ENCODE measurements around the gene OR10G4.
"Not testable (repeated sequence)": the region's sequence is repeated elsewhere in the genome, so short reads cannot be mapped to it uniquely, and the experiment has no call there.

OR10G4 gene, protein sequence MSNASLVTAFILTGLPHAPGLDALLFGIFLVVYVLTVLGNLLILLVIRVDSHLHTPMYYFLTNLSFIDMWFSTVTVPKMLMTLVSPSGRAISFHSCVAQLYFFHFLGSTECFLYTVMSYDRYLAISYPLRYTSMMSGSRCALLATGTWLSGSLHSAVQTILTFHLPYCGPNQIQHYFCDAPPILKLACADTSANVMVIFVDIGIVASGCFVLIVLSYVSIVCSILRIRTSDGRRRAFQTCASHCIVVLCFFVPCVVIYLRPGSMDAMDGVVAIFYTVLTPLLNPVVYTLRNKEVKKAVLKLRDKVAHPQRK

DNA sequence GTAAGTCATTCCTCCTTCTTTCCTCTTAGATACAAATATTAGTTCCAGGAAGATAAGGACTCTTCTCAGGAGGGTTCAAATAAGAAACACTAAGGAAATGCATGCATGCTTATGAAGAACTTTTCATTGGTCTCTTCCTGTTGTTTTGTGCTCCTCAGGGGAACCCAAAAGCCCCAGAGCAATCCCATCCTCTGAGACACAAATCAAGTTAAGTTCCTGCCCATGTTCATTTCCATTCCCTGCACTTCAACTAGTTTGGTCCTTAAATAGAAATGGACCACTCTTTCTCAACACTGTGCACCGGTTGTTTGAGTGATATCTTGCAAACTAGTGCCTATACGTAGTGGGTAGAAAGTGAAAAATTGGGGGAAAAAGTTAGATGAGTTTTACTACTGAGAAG, at the start of gene OR10G4:
TSS of gene OR10G4 (plus strand) at position 301 of the 400 bp plus-strand sequence. CDS start 2,578 bp downstream, outside the sequence.
- no peak for DNase-seq (ENCODE audit: low read depth)

DNA sequence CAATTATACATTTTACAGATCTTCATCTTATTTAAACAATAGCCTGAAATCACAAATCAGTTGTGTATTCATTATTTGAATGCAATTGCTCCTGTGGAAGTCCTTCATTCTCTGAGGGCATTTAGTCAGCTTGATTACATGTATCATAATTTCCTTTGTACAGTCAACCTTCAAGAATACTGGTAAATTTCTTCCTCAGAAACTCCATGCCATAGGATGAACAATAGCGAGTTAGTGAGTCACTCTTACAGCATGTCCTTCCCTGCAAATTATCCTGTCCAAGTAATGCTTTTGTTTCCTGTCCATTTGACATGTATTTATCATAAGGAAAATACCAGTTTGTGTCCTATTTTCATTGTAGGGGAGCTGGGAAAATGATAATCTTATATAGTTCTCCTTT, 39.0 kb upstream of the OR10G4 start:
- DNase-seq (ENCODE audit: low read depth) = peak; percentile 60

DNA sequence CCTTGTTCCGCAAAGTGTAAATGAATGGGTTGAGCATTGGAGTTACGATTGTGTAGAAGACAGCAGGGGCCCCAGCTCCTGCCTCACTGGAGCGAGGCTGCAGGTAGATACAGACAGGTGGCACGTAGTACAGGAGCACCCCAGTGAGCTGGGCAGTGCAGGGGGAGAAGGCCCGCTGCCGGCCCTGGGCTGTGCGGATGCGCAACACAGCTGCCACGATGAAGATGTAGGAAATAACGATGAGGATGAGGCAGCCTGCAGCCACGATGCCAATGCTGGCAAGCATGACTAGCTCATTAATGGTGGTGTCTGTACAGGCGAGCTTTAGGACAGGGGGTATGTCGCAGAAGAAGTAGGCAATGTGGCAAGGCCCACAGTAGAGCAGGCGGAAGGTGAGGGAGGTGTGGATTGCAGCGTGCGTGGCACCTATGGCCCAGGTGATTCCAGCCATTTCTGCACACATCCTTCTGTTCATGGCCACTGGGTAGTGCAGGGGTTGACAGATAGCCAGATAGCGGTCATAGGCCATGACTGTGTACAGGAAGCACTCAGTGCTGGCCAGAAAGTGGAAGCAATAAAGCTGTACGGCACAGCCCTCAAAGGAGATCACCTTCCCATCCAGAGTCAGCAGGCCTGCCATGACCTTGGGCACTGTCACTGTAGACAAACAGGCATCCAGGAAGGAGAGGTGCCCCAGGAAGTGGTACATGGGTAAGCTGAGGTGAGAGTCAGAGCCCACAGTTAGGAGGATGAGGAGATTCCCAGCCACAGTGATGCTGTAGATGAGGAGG, 35.8 kb upstream of the OR10G4 start:
- no peak for DNase-seq (ENCODE audit: low read depth)

DNA sequence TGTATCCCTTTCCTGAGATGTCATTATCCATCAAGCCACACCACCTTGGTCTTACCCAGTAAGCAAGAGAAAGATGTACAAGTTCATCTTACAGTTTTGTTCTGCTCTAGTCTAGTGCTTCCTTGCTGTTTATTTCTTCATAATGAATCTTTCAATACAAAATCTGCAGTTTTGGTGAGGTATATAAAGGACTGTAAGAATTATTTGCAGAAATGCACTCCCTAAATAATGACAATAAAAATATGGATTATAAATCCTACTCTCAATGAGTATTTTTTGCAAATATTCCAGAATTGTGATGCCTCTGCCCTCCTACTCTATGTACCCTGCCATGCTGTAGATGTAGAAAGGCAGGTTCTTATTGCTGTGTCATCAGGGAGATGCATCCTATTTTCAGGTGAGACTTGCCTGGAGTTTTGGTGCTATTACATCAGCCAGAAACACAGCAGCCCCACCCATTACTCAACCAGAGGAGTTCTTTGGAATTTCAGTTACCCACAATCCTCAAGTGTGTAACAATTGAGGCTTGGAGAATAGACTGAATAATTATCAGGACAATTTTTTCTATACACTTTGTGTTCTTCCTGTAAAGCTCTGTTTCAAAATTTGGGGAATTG, 35.0 kb upstream of the OR10G4 start, which contains the start of gene OR10S1:
TSS of gene OR10S1 (minus strand) at position 51 of the 617 bp plus-strand sequence. CDS start 117 bp downstream, outside the sequence.
- no peak for DNase-seq (ENCODE audit: low read depth)

DNA sequence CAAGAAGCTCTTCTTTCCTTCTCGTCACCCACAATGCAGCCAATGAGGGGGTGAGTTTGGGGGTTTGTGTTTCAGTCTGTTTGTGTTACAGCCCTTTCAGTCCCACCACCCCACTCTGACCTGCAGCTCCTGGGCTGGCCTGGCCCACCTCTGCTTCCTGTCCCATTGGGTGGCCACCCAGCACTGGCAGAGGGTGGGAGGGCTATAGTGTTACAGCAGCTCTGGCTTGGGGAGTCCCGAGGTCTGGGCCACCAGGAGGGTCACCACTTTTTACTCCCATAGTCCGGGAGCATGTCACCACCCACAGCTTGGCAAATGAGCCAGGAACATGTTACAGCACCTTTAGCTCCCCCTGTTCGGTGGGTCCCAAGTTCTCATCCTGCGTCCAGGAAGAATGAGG, 33.5 kb upstream of the OR10G4 start:
- no peak for DNase-seq (ENCODE audit: low read depth)

DNA sequence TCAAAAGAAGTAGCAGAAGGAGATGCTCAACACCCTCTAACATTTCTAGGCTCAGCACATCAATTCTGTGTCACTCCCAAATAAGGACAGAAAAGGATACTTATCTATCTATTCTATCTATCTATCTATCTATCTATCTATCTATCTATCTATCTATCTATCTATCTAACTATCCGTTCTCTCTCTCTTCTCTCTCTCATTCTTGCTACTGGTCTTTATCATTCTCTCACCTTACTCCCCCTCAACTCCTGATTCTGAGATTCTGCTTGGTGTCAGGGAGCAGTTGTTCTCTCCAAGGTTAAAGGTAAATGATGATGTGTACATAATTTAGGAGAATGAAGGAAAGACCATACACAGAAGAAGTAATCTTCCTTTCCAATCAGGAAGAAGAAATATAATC, 17.7 kb upstream of the OR10G4 start, which contains the start of gene OR10G6:
TSS of gene OR10G6 (minus strand) at position 43 of the 400 bp plus-strand sequence. CDS start at position 43, 0 bp downstream.
- no peak for DNase-seq (ENCODE audit: low read depth)

DNA sequence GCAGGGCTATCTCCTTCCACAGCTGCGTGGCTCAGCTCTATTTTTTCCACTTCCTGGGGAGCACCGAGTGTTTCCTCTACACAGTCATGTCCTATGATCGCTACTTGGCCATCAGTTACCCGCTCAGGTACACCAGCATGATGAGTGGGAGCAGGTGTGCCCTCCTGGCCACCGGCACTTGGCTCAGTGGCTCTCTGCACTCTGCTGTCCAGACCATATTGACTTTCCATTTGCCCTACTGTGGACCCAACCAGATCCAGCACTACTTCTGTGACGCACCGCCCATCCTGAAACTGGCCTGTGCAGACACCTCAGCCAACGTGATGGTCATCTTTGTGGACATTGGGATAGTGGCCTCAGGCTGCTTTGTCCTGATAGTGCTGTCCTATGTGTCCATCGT, 3.0 kb downstream of the OR10G4 start:
- DNase-seq (ENCODE audit: low read depth) = not testable (repeated sequence)

DNA sequence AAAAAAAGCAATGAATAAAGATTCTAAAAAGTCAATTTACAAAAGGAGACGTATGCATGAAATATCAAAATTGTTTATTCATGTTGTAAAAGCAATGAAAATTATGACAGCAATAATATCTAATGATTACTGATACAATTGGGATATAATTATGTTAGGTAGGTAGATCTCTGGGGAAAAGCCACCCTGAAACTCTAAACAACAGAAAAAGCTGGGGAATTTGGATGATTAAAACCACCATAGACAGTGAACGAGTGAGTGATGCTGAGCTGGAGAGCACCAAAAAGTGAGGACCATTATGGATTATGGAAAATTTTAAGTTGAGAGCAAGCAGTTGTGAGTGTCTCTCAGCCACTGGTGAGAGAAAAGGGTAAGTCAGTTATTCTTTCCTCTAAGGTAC, 13.7 kb downstream of the OR10G4 start, which contains the start of gene OR10G8:
TSS of gene OR10G8 (plus strand) at position 301 of the 400 bp plus-strand sequence. CDS start 2,825 bp downstream, outside the sequence.
- no peak for DNase-seq (ENCODE audit: low read depth)

DNA sequence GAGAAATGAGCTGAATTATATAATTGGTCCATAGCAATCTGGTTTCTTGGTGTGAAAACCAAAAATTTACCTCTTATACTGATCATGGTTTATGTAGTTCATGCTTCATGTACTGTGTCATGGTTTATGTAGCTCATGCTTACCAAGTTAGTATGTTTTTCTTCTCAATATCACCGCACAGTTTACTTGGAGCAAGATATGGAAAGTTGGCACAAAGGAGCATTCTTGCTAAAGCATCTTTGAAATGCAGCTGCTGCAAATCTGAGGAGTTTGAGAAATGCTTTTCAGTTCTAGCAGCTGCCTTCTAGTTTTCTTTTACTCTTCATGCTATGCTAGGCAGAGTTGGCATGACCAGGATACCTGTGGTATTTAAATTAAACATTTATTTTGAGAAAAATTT, 23.9 kb downstream of the OR10G4 start:
- DNase-seq (ENCODE audit: low read depth) = no peak

DNA sequence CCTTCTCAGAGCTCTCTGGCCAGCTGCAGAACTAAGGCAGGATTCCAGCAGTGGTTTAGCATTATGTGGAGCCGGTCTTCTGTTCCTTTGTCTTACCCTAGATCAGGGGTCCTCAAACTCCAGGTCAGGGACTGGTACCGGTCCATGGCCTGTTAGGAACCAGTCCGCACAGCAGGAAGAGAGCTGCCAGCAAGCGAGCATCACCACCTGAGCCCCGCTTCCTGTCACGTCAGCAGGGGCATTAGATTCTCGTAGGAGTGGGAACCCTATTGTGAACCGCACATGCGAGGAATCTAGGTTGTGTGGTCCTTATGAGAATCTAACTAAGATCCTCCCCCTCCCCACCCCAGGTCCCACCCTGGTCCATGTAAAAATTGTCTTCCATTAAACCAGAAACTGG, 26.8 kb downstream of the OR10G4 start:
- no peak for DNase-seq (ENCODE audit: low read depth)

DNA sequence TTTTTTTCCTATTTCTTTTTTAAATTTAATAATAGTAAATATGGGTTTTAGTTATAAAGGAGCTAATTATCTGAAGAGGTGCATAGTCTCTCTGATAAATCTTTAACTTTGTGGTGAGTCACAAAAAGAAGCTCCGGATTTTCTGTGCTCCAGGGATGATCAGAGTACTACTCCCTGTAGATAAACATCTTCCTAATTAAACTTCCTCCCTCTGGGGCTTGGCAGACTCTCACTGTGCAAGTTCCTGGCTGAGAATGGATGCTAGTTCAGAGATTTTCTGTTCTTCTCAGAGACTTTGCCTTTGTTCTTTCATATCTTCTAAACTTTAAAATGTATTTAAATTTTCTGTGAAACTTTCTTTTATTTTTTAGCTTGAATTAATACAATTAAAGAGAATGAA, 28.5 kb downstream of the OR10G4 start, which contains the start of gene OR10G7:
TSS of gene OR10G7 (minus strand) at position 72 of the 400 bp plus-strand sequence. CDS start 2,324 bp downstream, outside the sequence.
- DNase-seq (ENCODE audit: low read depth) = peak; percentile 0

DNA sequence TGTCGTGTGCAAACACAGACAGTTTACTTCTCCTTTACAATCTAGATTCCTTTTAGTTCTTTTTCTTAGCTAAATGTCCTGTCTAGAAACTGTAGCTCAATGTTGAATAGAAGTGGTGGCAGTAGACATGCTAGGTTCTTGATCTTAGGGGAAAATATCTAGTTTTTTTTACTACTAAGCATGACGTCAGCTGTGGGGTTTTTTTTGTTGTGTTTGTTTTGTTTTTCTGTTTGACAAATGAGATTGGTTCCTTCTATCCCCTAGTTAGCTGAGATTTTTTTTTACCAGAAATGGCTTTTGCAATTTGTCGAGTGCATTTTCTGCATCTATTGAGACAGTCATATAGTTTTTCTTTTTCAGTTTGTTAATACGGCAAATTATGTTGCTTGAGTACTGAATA, 30.6 kb downstream of the OR10G4 start:
- DNase-seq (ENCODE audit: low read depth) = no peak

DNA sequence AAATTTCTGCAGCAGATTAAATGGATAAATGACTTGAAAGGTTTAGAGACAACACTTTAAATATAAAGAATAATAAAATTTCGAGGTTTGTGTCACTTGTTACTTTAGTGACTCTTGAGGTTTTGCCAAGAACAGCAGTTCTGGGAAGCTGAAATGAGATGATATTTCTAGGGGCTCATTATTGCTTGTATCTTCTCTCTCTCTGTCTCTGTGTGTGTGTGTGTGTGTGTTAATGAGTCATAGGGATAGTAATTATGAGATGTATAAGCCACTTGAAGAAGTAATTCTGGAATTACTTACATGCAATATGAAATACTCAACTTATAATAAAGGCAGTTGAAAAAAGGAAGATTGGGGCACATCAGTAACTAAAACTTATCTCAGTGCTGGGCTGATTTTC, 38.0 kb downstream of the OR10G4 start:
- no peak for DNase-seq (ENCODE audit: low read depth)

DNA sequence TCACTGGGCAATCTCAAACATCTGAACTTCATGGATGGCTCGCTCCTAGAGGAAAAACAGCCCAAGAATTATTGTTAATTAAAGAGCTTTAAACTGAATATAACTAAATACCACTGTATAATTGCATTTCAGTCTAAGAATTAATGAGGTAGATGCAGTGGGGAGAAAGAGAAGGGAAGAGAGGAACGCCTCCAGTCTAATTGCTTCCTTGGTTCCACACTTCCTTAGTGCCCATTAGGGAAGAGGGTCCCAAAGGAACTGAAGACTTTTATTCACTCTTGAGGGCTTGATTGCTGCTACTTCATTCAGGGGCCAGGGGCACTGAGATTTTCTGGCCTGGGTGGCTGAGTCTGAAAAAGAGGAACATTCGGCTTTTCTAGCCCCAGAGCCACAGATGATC, 40.2 kb downstream of the OR10G4 start:
- DNase-seq (ENCODE audit: low read depth) = no peak
